Activated CD8-positive, alpha-beta memory T cell treated with anti-CD3 and anti-CD28 coated beads, Interleukin-2, amount 50 U/mL, for 4 hours (primary cell): ENCODE measurements around the gene MLLT3.
A peak's percentile ranks its signal among the peaks of the same experiment; 100 is the strongest.

Experiments used
- DNase-seq: peaks from one replicate; pipeline ENCODE4 v3.0.0-alpha.2; 2020

The MLLT3 gene

GRCh38 chr9:20622330-20623020 lies at the start of gene MLLT3:
Gene MLLT3, minus strand, starts transcription at chr9:20622499.
- DNase-seq: peak; percentile 96

GRCh38 chr9:20671635-20672034 lies 49.3 kb upstream of the MLLT3 start:
- DNase-seq: no peak

DNA sequence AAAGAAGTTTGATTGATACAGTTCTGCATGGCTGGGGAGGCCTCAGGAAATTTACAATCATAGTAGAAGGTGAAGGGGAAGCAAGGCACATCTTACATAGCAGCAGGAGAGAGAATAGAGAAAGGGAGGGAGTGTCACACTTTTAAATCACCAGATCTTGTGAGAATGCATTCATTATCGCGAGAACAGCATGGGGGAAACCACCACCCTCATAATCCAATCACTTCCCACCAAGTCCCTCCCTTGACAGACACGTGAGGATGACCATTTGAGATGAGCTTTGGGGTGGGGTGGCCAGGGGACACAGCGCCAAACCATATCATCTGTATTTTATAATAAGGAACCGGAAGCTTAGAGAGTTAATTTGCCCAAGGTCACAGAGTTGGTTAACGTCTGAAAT lies 48.1 kb upstream of the MLLT3 start:
- no peak for DNase-seq

DNA sequence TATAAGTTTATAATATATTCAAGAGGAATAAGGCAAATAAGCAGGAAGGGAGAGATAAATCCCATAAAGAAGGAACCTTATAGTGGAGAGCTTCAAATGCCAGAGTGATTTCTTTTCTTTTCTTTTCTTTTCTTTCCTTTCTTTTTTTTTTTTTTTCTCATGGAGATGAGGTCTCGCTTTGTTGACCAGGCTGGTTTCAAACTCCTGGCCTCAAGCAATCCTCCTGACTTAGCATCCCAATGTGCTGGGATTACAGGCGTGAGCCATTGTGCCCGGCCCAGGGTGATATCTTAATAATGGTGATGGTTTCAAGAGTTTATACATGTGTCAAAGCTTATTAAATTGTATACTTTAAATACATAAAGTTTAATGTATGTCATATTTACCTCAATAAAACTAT lies 42.2 kb upstream of the MLLT3 start:
- DNase-seq: no peak

GRCh38 chr9:20663133-20663532 lies 40.8 kb upstream of the MLLT3 start:
- no peak for DNase-seq

DNA sequence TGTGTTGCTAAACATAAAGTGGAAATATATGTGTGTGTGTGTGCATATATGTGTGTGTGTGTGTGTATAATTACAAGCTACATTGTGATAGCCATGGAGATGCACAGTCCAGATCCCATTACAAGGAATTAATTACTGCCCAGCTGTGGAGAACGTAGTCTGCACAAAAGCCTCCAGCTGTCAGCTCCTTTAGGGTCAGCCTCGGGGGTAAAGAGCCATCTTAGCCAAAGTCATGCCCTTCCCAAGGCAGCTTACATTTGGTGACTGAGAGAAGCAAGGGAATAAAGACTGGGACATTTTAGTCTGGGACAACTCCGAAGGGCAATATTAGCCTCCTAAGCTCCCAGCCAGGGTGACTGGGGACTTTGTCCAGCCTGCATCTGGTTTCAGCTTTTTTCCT lies 39.9 kb upstream of the MLLT3 start:
- no peak for DNase-seq

DNA sequence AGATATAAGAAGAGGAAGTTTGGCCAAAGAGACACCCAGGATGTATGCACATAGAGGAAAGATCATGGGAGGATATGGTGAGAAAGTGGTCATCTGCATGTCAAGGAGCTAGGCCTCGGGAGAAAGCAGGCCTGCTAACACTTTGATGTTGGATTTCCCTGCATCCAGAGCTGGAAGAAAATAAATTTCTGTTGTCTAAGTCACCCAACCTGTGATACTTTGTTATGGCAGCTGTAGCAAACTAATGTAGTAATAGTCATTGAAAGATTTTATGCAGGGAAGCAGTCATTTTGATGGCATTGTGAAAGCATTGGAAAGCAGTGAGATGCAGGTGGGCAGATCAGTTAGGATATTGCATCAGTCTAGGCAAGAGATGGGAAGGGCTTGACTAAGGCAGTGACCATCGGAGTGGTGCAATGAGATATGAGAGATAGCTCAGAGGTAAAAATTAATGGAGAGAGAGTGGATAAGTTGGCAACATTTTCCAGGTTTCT lies 37.2 kb upstream of the MLLT3 start:
- no peak for DNase-seq

- no peak for DNase-seq
Measured at GRCh38 chr9:20658677-20659473, 36.6 kb upstream of the MLLT3 start.

- DNase-seq: peak; percentile 40
Measured at GRCh38 chr9:20658246-20658667, 36.0 kb upstream of the MLLT3 start.

DNA sequence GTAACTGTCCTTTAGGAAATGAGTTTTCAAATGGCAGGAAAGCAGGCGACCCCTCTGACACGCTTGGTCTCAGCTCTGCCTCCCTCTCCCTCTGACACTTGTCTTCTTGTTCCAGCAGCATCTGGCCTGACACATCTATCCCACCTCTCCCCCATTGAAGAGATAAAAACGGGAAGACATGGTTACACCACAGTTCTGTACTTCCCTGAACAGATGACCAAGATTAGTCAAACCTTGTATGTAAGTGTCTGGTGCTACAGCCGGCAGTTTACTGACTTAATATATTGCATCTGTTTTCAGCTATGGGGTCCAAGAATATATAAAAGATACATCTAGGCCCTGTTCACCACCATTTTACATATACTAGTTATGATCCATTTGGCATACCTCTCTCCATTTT lies 29.6 kb upstream of the MLLT3 start:
- no peak for DNase-seq

GRCh38 chr9:20650750-20651299 lies 28.5 kb upstream of the MLLT3 start:
- no peak for DNase-seq

GRCh38 chr9:20650313-20650712 lies 28.0 kb upstream of the MLLT3 start:
- DNase-seq: no peak

- no peak for DNase-seq
Measured at GRCh38 chr9:20649381-20649780, 27.1 kb upstream of the MLLT3 start.

- no peak for DNase-seq
Measured at GRCh38 chr9:20646656-20647055, 24.4 kb upstream of the MLLT3 start.

DNA sequence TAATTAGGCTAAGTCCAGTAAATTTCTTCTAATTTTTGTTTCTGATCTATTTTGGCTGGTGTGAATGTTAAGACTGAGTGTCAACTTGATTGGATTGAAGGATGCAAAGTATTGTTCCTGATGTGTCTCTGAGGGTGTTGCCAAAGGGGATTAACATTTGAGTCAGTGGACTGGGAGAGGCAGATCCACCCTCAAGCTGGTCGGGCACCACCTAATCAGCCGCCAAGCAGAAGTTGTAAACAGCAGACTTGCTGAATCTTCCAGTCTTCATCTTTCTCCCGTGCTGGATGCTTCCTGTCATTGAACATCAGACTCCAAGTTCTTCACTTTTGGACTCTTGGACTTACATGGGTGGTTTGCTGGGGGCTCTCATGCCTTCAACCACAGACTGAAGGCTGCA lies 21.4 kb upstream of the MLLT3 start:
- no peak for DNase-seq

GRCh38 chr9:20642045-20642444 lies 19.7 kb upstream of the MLLT3 start:
- DNase-seq: no peak

DNA sequence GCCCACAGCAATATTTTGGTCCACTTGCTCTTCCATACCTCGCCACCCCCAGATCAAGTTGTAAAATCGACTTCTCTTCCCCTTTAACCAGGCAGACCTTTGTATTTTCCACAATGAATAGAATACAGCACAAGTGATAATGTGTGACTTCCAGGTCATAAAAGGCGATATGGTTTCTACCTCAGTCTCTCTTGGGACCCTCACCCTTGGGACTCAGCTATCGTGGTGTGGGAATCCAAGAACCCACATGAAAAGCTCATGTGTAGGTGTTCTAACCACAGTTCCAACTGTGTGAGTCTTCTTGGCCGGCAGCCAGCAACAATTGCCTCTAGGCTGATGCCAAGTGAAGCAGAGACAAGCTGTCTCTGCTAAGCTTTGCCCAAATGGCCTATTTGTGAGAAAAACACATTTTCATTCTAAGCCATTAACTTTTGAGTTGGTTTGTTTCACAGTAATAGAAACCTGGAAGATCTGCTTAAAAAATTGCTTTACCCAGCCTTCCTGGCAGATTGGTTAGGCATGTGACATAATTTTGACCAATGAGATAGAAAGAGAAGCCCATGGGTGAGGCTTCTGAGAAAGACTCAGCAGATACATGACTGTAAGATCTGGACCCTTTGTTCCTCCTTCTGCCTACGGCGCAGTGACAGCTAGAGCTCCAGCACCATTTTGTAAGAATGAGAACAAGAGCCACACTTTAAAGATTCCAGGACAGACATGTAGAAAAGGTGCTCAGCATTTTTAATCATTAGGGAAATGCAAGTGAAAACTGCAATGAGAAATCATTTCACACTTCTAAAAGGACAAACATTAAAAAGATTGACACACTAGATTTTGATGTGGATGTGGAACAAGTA lies 18.3 kb upstream of the MLLT3 start:
- DNase-seq: peak; percentile 80

DNA sequence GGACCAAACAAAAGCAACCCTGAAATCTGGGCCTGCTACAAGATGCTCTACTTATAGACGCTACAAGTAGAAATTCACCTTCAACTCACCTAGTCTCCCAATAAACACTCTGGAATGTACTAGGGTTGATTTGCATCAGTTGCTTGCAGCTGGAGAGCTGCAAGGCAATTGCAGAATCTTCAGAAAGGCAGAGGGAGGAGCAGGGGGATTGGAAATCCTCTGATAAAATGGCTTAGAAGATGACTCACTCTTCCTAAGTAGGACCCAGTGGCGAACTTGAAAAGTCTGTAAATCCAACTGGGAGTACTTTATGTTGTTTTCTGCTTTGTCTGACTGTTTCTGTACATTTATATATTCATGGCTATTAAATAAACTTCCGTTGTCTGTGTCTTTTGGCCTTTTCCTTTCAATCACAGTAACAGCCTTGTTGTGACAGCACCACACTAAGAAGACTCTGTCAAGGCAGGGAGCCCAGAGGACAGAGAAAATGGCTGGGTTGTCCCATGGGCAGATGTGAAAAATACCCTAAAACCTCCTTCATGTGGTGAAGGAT lies 14.7 kb upstream of the MLLT3 start:
- no peak for DNase-seq

- no peak for DNase-seq
Measured at GRCh38 chr9:20634895-20635294, 12.6 kb upstream of the MLLT3 start.

DNA sequence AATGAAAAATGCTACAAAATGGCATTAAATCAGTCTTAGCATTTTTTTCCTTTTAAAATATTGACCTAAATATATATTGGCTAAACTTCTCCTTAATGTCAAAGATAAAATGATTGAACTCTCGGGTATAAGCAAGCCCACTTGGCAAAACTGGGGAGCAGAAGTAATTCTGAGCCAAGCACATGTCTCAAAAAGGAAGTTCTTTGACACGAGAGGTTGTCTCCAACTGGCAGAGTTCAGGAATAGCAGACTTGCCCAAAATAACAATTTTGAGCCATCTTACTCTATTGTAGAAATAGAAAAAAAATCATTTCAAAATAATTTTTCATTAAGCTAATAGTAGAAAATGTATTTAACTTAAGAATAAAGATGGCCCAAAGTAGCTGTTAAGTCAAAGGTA lies 10.4 kb upstream of the MLLT3 start:
- no peak for DNase-seq

GRCh38 chr9:20630241-20630943 lies 8.1 kb upstream of the MLLT3 start:
- DNase-seq: no peak

GRCh38 chr9:20625003-20625349 lies 2.7 kb upstream of the MLLT3 start:
- DNase-seq: no peak
